Cardiac muscle cell (in vitro differentiated cells and primary cell): ENCODE data around the gene BMX. TPM values are rescaled to one million over a fixed set of nuclear protein-coding genes. Genes with fewer than 3 reads are reported as not detected.

ENCODE experiments used
- DNase-seq, 2 donors: peaks; one replicate each; pipeline versions ENCODE4 v3.0.0 to v3.0.0-alpha.2; 2010 to 2017; ENCODE audit warnings: low read depth in 1 of 2, low spot score in 1 of 2
- H3K27ac ChIP-seq: fragments of 200-600 bp; sonication (generic); 2 replicates; pipeline ENCODE4 v1.5.1; 2016
- H3K27me3 ChIP-seq: fragments of 200-600 bp; sonication (generic); 2 replicates; pipeline ENCODE4 v1.6.0; 2016; ENCODE audit warnings: control low read depth
- H3K36me3 ChIP-seq: fragments of 200-600 bp; sonication (generic); 2 replicates; pipeline ENCODE4 v1.5.1; 2016; ENCODE audit warnings: control low read depth
- H3K4me1 ChIP-seq: fragments of 200-600 bp; sonication (generic); 2 replicates; pipeline ENCODE4 v1.8.1; 2017; ENCODE audit warnings: low read depth, mild to moderate bottlenecking, mixed run types
- H3K4me3 ChIP-seq: fragments of 200-600 bp; sonication (generic); 2 replicates; pipeline ENCODE4 v1.5.1; 2016; ENCODE audit warnings: mild to moderate bottlenecking
- H3K9me3 ChIP-seq: fragments of 200-600 bp; sonication (generic); 2 replicates; pipeline ENCODE4 v1.5.1; 2017; ENCODE audit warnings: low read depth, mild to moderate bottlenecking, control low read depth
- polyA plus RNA-seq: library from polyadenylated mRNA; unstranded; fragments of >200 nt; fragmentation: Nextera tagmentation; extraction: Ambion mirVana; gene quantifications from 2 replicates; pipeline ENCODE4 v1.2.1, GENCODE V29; 2016
- total RNA-seq: library from RNA; depleted of rRNA; stranded (reverse); fragments of >200 nt; gene quantifications from 2 replicates; pipeline ENCODE4 v1.2.3, GENCODE V29; 2016
- TF ChIP-seq, protein P1 (sequence below): IDR thresholded peaks from 2 replicates; pipeline ENCODE4 v1.5.1; 2012; ENCODE audit warnings: low read depth, mild to moderate bottlenecking, low read length

The BMX gene
- total and polyA plus RNA-seq, 2 experiments from 2014 or later = 0.13 TPM; not detected in 1

DNA sequence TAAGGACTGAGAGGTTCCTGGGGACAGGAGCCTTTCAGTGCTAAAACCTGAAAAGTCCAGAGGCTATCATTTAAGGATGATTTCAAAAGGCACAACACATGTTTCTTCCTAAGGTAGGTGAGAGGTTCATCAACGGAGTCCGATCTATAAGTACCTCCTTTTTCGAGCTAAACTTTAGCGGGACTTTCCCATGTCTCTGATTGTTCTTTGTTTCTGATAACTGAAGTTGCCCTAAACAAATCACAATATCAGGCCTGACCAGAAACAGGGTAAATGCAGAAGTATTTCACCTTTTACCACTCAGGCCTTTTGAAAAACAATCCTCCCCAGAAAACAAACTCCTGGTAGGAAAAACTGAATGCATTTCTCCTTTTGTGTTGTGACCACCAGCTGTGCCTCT is 25.1 kb upstream of the BMX start:
- H3K27me3 ChIP-seq = no peaks in the 10 kb centered on the region
- TF ChIP-seq, protein P1, sequence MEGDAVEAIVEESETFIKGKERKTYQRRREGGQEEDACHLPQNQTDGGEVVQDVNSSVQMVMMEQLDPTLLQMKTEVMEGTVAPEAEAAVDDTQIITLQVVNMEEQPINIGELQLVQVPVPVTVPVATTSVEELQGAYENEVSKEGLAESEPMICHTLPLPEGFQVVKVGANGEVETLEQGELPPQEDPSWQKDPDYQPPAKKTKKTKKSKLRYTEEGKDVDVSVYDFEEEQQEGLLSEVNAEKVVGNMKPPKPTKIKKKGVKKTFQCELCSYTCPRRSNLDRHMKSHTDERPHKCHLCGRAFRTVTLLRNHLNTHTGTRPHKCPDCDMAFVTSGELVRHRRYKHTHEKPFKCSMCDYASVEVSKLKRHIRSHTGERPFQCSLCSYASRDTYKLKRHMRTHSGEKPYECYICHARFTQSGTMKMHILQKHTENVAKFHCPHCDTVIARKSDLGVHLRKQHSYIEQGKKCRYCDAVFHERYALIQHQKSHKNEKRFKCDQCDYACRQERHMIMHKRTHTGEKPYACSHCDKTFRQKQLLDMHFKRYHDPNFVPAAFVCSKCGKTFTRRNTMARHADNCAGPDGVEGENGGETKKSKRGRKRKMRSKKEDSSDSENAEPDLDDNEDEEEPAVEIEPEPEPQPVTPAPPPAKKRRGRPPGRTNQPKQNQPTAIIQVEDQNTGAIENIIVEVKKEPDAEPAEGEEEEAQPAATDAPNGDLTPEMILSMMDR = no peak
- H3K4me1 ChIP-seq = peaks cover 6% of the 10 kb centered on the region
- DNase-seq = no peak
- H3K4me3 ChIP-seq = no peak overlapping the region
- no peaks in the 10 kb centered on the region for H3K36me3 ChIP-seq
- no peaks in the 10 kb centered on the region for H3K9me3 ChIP-seq
- H3K27ac ChIP-seq = no peak overlapping the region

DNA sequence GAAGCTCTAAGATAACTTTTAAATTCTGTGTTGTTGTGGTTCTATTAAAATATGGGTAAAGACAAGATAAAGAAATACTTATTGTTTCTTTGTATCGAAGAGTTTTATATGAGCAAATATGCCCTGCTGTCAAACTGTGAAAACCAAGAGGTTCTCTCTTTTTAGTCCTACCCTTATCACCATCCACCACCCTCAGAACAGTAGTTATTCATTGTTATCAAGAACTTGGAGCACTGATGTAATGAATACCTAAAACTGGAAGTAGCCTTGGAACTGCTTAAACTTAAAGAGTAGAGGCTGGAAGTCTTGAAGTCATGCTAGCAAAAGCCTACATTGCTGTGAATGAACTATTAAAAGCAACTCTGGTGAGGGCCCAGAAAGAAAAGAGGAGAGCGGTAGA is 16.7 kb upstream of the BMX start:
- Histone ChIP-seq H3K36me3 (no peaks in the 10 kb centered on the region), H3K4me1 (no peaks in the 10 kb centered on the region), H3K27ac (no peak overlapping the region), H3K9me3 (no peaks in the 10 kb centered on the region), H3K27me3 (no peaks in the 10 kb centered on the region), H3K4me3 (no peak overlapping the region)
- DNase-seq = no peak
- TF ChIP-seq, protein P1 = no peak

DNA sequence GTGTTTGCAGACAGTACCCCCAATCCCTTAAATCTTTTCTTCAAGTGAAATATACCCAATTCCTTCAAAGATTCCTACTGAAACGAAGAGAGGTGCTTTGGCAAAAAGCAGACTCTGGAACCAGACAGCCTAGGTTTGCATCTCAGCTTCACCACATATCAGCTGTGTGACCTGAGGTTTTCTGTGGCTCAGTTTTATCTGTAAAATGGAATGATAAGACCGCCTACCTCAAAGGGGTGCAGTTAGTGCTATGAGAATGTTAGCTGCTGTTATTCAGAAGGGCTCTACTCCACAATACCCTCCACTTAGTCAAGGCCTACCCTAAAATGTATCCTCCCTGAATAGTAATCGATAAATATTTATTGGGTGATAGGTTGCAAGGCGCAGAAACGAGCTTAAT is 8.1 kb upstream of the BMX start:
- Histone ChIP-seq H3K27ac (no peak overlapping the region), H3K4me1 (no peaks in the 10 kb centered on the region), H3K27me3 (no peaks in the 10 kb centered on the region), H3K4me3 (peak overlapping the region; percentile 39), H3K9me3 (no peaks in the 10 kb centered on the region), H3K36me3 (no peaks in the 10 kb centered on the region)
- DNase-seq = no peak
- TF ChIP-seq, protein P1 = no peak

DNA sequence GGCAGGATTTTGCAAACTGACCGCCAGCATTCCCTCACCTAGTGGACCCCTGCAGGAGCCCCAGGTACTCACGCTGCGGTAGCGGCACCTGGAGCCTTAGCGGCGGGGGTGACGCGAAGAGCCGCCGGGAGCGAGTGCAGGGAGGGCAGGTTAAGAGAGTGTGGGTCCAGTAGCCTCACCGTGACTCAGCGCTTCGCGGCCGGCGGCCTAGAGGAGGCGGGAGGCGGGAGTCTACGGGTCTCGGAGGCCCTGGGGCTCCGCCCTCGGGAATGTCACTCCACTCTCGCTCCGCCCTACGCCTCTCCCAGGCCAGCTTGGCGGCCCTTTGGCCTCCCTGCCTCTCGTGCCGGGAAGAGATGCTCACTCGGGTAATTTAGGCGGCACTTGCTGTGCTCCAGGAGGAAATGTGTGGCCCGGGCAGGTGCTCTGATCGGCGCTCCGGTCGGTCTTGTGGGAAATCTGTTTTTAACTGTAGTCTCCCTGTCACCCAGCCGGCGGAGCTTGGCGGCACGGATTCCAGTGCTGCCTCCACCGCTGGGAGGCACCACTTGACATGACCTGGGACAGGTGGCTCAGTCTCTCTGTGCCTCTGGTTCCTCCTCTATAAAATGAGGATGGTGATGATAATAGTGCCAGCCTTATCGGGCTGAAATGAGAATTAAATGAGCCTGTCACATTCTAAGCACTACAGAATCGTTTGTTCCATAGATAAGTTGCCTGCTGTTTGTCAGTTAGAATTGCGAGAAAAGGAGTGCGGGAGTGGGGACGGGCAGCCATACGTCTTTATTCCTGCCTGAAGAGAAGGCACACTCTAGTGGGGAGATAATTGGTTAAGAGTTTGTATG is 7.3 kb upstream of the BMX start, which contains the start of gene PIR:
TSS of gene PIR (minus strand) at position 216 of the 845 bp plus-strand sequence. CDS start 2,076 bp downstream, outside the sequence.
- peaks cover 2% of the 10 kb centered on the region for H3K4me1 ChIP-seq
- H3K9me3 ChIP-seq = no peaks in the 10 kb centered on the region
- peak within 1 kb of the TSS; percentile 46 for H3K27ac ChIP-seq
- no peaks in the 10 kb centered on the region for H3K36me3 ChIP-seq
- peak within 1 kb of the TSS; percentile 39 for H3K4me3 ChIP-seq
- TF ChIP-seq, protein P1 = peak; percentile 46
- no peaks in the 10 kb centered on the region for H3K27me3 ChIP-seq
- DNase-seq = peak; percentile 83 to 94

DNA sequence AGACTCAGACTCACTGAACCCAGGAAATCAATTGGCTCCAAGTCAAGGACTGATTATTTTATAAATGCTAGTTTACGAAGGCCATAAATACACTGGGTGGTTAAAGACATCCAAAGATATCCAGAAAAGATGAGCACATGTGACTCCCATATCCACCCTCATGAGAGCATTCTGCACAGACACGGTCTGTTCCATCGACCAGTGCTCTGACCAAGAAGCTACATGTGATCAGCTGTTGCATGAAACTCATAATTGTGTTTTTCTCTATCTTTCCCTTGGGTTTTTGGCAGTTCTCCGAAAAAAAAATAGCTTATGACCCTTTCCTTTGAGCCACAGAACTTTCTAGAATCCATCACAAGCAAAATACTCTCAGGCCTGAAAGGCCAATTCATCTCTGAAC is 4.8 kb upstream of the BMX start:
- DNase-seq = no peak
- no peaks in the 10 kb centered on the region for H3K9me3 ChIP-seq
- no peaks in the 10 kb centered on the region for H3K36me3 ChIP-seq
- H3K27ac ChIP-seq = no peak overlapping the region
- H3K4me3 ChIP-seq = no peak overlapping the region
- TF ChIP-seq, protein P1 = no peak
- H3K4me1 ChIP-seq = peaks cover 2% of the 10 kb centered on the region
- H3K27me3 ChIP-seq = no peaks in the 10 kb centered on the region
